Brain microvascular endothelial cell (primary cell): Measurements from ENCODE around the gene PCDHB14.
"Not testable (repeated sequence)": the region's sequence is repeated elsewhere in the genome, so short reads cannot be mapped to it uniquely, and the experiment has no call there.

Experiments used
- DNase-seq: peaks from one replicate; pipeline ENCODE4 v3.0.0-alpha.2; 2020
- H3K27ac ChIP-seq: fragments of 250-450 bp; sonication (Bioruptor Pico); 2 replicates; pipeline ENCODE4 v1.5.1; 2020; ENCODE audit warnings: mild to moderate bottlenecking, moderate library complexity
- H3K27me3 ChIP-seq: fragments of 250-450 bp; sonication (Bioruptor Pico); replicated peaks from 2 replicates; pipeline ENCODE4 v1.5.1; 2020; ENCODE audit warnings: mild to moderate bottlenecking
- H3K36me3 ChIP-seq: fragments of 250-450 bp; sonication (Bioruptor Pico); replicated peaks from 2 replicates; pipeline ENCODE4 v1.5.1; 2020; ENCODE audit warnings: mild to moderate bottlenecking
- H3K4me3 ChIP-seq: 2 replicates; pipeline ENCODE4 v1.5.1; 2011; ENCODE audit warnings: low read depth, mild to moderate bottlenecking, control low read depth, low read length, moderate library complexity
- in situ Hi-C: cut with HindIII; loops from 2 replicates; pipeline ENCODE4 v1.10.0; 2017; ENCODE audit warnings: low sequenced_read_pairs, low pct_ligation_motif_present
- TF ChIP-seq, protein P1 (sequence below): IDR thresholded peaks from 2 replicates; pipeline ENCODE4 v1.5.1; 2011; ENCODE audit warnings: low read depth, mild to moderate bottlenecking, moderate library complexity, low read length, control low read depth, inconsistent platforms; ENCODE audit errors: missing control alignments

Gene PCDHB14

DNA sequence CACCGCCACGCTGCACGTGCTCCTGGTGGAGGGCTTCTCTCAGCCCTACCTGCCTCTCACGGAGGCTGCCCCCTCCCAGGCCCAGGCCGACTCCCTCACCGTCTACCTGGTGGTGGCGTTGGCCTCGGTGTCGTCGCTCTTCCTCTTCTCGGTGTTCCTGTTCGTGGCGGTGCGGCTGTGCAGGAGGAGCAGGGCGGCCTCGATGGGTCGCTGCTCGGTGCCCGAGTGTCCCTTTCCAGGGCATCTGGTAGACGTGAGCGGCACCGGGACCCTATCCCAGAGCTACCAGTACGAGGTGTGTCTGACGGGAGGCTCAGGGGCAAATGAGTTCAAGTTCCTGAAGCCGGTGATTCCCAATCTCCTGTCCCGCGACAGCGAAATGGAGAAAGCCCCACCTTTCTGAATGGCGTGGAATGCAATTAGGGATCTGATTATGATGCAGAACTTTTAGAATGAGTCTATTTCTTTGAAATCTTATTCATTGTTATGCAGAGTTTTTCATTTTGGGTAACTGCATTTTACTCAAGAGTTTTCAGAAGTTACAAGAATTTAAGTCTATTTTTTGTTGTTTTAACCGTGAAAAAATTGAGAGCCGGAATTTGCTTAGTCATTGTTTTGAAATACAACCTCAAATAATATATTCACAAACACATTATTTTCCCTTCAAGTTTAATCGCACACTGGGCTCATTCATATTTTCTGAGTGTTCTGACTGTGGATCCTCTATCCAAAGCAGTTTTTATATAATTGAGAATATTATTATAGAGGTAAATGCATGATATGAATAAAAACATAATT lies 13.6 kb downstream of the PCDHB14 start:
- Histone ChIP-seq H3K36me3 (no peaks in the 10 kb centered on the region), H3K4me3 (no peak overlapping the region), H3K27me3 (no peaks in the 10 kb centered on the region), H3K27ac (no peak overlapping the region)
- TF ChIP-seq, protein P1, sequence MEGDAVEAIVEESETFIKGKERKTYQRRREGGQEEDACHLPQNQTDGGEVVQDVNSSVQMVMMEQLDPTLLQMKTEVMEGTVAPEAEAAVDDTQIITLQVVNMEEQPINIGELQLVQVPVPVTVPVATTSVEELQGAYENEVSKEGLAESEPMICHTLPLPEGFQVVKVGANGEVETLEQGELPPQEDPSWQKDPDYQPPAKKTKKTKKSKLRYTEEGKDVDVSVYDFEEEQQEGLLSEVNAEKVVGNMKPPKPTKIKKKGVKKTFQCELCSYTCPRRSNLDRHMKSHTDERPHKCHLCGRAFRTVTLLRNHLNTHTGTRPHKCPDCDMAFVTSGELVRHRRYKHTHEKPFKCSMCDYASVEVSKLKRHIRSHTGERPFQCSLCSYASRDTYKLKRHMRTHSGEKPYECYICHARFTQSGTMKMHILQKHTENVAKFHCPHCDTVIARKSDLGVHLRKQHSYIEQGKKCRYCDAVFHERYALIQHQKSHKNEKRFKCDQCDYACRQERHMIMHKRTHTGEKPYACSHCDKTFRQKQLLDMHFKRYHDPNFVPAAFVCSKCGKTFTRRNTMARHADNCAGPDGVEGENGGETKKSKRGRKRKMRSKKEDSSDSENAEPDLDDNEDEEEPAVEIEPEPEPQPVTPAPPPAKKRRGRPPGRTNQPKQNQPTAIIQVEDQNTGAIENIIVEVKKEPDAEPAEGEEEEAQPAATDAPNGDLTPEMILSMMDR, result no peak
- in situ Hi-C loops, result no loop called here
- no peak for DNase-seq

DNA sequence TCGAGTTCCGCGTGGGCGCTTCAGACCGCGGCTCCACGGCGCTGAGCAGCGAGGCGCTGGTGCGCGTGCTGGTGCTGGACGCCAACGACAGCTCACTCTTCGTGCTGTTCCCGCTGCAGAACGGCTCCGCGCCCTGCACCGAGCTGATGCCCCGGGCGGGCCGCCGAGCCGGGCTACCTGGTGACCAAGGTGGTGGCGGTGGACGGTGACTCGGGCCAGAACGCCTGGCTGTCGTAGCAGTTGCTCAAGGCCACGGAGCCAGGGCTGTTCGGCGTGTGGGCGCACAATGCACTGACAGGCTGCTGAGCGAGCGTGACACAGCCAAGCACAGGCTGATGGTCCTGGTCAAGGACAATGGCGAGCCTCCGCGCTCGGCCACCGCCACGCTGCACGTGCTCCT lies 18.4 kb downstream of the PCDHB14 start:
- H3K27me3 ChIP-seq, result no peaks in the 10 kb centered on the region
- no peak for DNase-seq
- H3K27ac ChIP-seq, result no peak overlapping the region
- H3K4me3 ChIP-seq, result no peak overlapping the region
- in situ Hi-C loops, result no loop called here
- TF ChIP-seq, protein P1, result no peak
- H3K36me3 ChIP-seq, result no peaks in the 10 kb centered on the region

DNA sequence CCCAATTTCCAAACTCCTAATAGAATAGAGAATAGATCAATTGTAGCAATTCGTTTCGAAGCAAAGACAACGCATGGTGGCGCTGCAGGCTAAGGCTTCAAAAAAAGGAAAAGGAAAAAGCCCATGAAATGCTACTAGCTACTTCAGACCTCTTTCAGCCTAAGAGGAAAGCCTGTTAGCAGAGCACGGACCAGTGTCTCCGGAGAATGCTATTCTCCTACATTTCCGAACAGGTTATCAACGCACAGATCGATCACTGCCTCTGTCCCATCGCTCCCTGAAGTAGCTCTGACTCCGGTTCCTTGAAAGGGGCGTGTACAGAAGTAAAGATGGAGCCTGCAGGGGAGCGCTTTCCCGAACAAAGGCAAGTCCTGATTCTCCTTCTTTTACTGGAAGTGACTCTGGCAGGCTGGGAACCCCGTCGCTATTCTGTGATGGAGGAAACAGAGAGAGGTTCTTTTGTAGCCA lies 22.1 kb downstream of the PCDHB14 start, which contains the start of gene PCDHB15:
Gene PCDHB15 (plus strand): TSS at position 146 of the 468 bp plus-strand sequence. CDS start 184 bp downstream, at position 330.
- DNase-seq, result no peak
- TF ChIP-seq, protein P1, result no peak
- no peak within 1 kb of the TSS for H3K4me3 ChIP-seq
- no peak within 1 kb of the TSS for H3K27ac ChIP-seq
- H3K27me3 ChIP-seq, result no peaks in the 10 kb centered on the region
- no peaks in the 10 kb centered on the region for H3K36me3 ChIP-seq
- in situ Hi-C loops, result no loop called here

DNA sequence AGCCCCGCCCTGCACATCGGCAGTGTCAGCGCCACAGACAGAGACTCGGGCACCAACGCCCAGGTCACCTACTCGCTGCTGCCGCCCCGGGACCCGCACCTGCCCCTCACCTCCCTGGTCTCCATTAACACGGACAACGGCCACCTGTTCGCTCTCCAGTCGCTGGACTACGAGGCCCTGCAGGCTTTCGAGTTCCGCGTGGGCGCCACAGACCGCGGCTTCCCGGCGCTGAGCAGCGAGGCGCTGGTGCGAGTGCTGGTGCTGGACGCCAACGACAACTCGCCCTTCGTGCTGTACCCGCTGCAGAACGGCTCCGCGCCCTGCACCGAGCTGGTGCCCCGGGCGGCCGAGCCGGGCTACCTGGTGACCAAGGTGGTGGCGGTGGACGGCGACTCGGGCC lies 23.8 kb downstream of the PCDHB14 start:
- in situ Hi-C loops, H3K27me3 ChIP-seq, H3K36me3 ChIP-seq, H3K4me3 ChIP-seq, H3K27ac ChIP-seq, DNase-seq: not testable (repeated sequence)

DNA sequence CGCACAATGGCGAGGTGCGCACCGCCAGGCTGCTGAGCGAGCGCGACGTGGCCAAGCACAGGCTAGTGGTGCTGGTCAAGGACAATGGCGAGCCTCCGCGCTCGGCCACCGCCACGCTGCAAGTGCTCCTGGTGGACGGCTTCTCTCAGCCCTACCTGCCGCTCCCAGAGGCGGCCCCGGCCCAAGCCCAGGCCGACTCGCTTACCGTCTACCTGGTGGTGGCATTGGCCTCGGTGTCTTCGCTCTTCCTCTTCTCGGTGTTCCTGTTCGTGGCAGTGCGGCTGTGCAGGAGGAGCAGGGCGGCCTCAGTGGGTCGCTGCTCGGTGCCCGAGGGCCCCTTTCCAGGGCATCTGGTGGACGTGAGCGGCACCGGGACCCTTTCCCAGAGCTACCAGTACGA lies 24.3 kb downstream of the PCDHB14 start:
- in situ Hi-C loops, result not testable (repeated sequence)

DNA sequence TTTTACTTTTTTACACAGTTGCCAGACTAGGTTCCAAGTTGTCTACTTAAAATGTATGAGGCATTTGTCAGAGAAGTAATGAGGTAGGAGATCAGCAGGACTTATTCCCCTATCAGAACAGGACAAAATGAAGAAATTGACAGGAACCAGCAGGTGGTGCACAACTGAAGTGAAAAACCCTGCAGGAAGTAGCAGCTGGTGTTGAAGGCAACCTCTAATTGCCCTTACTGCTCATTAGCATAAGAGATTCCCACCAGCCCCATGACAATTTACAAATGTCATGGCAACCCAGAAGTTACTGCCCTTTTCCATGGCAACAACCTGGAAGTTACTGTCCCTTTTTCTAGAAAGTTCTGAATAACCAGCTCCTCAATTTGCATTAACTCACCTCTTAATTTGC lies 27.4 kb downstream of the PCDHB14 start:
- TF ChIP-seq, protein P1, result no peak
- H3K27me3 ChIP-seq, result no peaks in the 10 kb centered on the region
- no peaks in the 10 kb centered on the region for H3K36me3 ChIP-seq
- DNase-seq, result no peak
- in situ Hi-C loops, result no loop called here
- H3K27ac ChIP-seq, result no peak overlapping the region
- no peak overlapping the region for H3K4me3 ChIP-seq

More for the DNA sequence above, 24.3 kb downstream of the PCDHB14 start:
- H3K36me3 ChIP-seq, H3K27me3 ChIP-seq, H3K27ac ChIP-seq, DNase-seq, H3K4me3 ChIP-seq: not testable (repeated sequence)

DNA sequence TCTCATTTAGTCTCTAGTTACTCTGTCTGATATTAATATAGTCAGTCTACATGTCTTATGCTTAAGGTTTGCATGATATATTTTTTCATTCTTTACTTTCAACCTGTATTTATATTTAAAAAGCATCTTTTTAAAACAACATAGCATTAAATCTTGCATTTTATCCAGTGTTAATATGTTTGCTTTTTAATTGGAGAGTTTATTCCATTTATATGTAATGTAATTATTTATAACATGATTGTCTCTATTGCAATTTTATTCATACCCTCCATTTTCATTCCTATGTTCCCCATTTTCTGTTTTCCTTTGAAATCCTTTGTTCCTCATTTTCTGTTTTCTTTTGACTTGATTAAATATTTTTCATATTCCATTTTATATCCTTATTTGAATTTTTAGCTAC lies 35.3 kb downstream of the PCDHB14 start:
- in situ Hi-C loops, result no loop called here
- Histone ChIP-seq H3K36me3 (no peaks in the 10 kb centered on the region), H3K27me3 (no peaks in the 10 kb centered on the region), H3K4me3 (no peak overlapping the region), H3K27ac (no peak overlapping the region)
- DNase-seq, result no peak
- TF ChIP-seq, protein P1, result no peak
